ENCODE data around the gene SLITRK6. TPM values are rescaled to one million over a fixed set of nuclear protein-coding genes. Genes with fewer than 3 reads are reported as not detected.

Gene SLITRK6
- total and polyA plus RNA-seq, 2 donors (not counting 3 experiments of a cell fraction or from before 2014, with no cell fraction given) = not detected

DNA sequence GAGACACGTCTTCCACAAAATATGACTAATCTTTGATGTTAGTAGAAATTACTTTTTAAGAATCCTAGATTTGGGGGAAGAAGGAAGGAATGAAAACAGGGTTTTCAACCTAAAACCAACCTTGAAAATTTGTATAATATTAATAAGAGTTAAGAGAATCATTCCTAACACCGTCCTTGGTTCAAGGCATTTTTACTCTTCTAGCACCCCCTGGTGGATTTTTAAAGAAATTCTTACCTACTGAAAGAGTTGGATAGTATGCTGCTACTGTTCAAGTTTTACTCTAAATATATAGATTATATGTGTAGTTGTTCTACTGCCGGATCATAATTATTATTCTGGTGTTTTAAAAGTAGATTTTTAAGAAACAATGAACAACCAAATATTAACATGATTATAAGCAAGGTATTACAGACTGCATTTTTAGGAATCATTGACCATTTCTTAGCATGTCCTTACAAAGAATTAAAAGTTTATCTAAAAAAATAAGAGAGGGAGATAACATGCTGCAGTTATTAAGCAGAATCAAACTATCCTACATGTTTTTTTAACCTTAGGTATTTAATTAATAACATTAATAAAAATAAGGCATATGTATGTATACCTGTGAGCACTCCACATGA is 7.4 kb upstream of the SLITRK6 start:
- H3K27me3 ChIP-seq (ENCODE audit: control insufficient read depth in 2 of 2, insufficient read depth in 2 of 2, low read length in 2 of 2) = no peaks in the 10 kb centered on the region
- no peaks in the 10 kb centered on the region for H3K36me3 ChIP-seq (ENCODE audit: control insufficient read depth in 2 of 2, extremely low read depth in 1 of 2, insufficient read depth in 2 of 2, low read length in 2 of 2)
- BruUV-seq (replicated peaks) = no TSS peak
- no peaks in the 10 kb centered on the region for H3K9me1 ChIP-seq (replicated peaks; ENCODE audit: control insufficient read depth, extremely low read depth, insufficient read depth, low read length)
- FAIRE-seq (no peak), DNase-seq (ENCODE audit: low read depth, low spot score) (peak; percentile 37)
- H3K27ac ChIP-seq (ENCODE audit: insufficient read depth, low read depth, low read length) = no peak overlapping the region
- no peak overlapping the region for H3K9ac ChIP-seq (replicated peaks; ENCODE audit: extremely low read depth, insufficient read depth, low read length)
- POLR2A ChIA-PET = no interaction called here
- intact Hi-C loops (cut with micrococcal nuclease) = loop anchor here (1.0 kb wide), 2 partner anchors 889 to 910 kb away; no protein-coding TSS in a partner anchor
- H3K4me1 ChIP-seq (ENCODE audit: control insufficient read depth, extremely low read depth, insufficient read depth, low read length) = no peaks in the 10 kb centered on the region
- TF ChIP-seq CTCF (IDR thresholded peaks at IDR 0.05; ENCODE audit: extremely low read depth in 1 of 2, insufficient read depth in 1 of 2, low read depth in 1 of 2, low read length in 2 of 2) (peak in 1 of 2 donors; percentile 21), GATA2 (IDR thresholded peaks at IDR 0.05; ENCODE audit: insufficient read depth, insufficient read length, low read depth, low read length) (no peak), POLR2AphosphoS5 (IDR thresholded peaks at IDR 0.05; ENCODE audit: insufficient read depth, low read depth, low read length) (no peak)
- CTCF ChIA-PET = interaction anchor here (1.0 kb wide), 1 partner anchor 21 kb away, joined by 3 read pairs; no protein-coding TSS in a partner anchor
- no peak overlapping the region for H2AFZ ChIP-seq (ENCODE audit: low read depth, low read length)
- dilution Hi-C loops (cut with MboI; ENCODE audit: extremely low pct_ligation_motif_present, low sequenced_read_pairs) = no loop called here
- H3K4me2 ChIP-seq (ENCODE audit: insufficient read depth, low read length) = no peak overlapping the region
- no peaks in the 10 kb centered on the region for H3K9me3 ChIP-seq (replicated peaks; ENCODE audit: control insufficient read depth, insufficient read depth, low read length)
- H3K79me2 ChIP-seq (ENCODE audit: control insufficient read depth, insufficient read depth, low read length) = no peaks in the 10 kb centered on the region
- no peak overlapping the region for H3K4me3 ChIP-seq (replicated peaks in 1 of 3; ENCODE audit: insufficient read depth in 1 of 3, low read depth in 1 of 3, low read length in 3 of 3)
- H4K20me1 ChIP-seq (replicated peaks; ENCODE audit: control insufficient read depth, extremely low read depth, insufficient read depth, low read length) = no peaks in the 10 kb centered on the region

DNA sequence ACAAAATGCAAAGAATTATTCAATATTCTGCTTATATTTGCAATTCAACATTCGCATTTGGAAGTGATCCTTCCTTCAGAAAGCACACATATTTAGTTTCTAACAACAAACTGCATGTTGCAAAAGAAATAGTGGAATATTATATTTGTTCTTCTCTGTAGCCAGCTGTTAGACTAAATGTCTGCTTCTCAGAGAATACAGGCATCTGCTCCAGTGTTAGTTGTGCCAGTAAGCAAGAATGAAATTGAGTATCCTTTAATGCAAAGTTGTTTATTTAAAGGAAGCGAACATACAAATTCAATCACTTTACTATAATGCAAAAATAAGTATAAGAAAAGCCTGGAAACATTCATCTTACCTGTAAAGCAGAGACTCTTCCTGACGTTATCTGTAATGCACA is 663 bp downstream of the SLITRK6 start:
- FAIRE-seq (no peak), DNase-seq (ENCODE audit: low read depth, low spot score) (no peak)
- H3K4me2 ChIP-seq (ENCODE audit: insufficient read depth, low read length) = no peak overlapping the region
- no peaks in the 10 kb centered on the region for H3K79me2 ChIP-seq (ENCODE audit: control insufficient read depth, insufficient read depth, low read length)
- no peak for TF ChIP-seq POLR2A (IDR thresholded peaks at IDR 0.05; ENCODE audit: low read depth, low read length)
- TF ChIP-seq JUN (IDR thresholded peaks at IDR 0.05; ENCODE audit: borderline replicate concordance, insufficient read depth, insufficient read length, low read depth) = no peak
- no peak for TF ChIP-seq EZH2 (IDR thresholded peaks at IDR 0.05; ENCODE audit: borderline replicate concordance, low read depth, low read length, severe bottlenecking)
- no peak for TF ChIP-seq MAX (IDR thresholded peaks at IDR 0.05; ENCODE audit: insufficient read depth, insufficient read length)
- no peak for TF ChIP-seq MYC (IDR thresholded peaks at IDR 0.05; ENCODE audit: low read depth, low read length)
- intact Hi-C loops (cut with micrococcal nuclease) = no loop called here
- CTCF ChIA-PET = no interaction called here
- H3K9me1 ChIP-seq (replicated peaks; ENCODE audit: control insufficient read depth, extremely low read depth, insufficient read depth, low read length) = no peaks in the 10 kb centered on the region
- no peaks in the 10 kb centered on the region for H3K27me3 ChIP-seq (ENCODE audit: control insufficient read depth in 2 of 2, insufficient read depth in 2 of 2, low read length in 2 of 2)
- no TSS peak for BruUV-seq (replicated peaks)
- H3K27ac ChIP-seq (ENCODE audit: insufficient read depth, low read depth, low read length) = no peak overlapping the region
- H3K9me3 ChIP-seq (replicated peaks; ENCODE audit: control insufficient read depth, insufficient read depth, low read length) = peaks cover 2% of the 10 kb centered on the region
- H3K4me3 ChIP-seq (replicated peaks in 1 of 3; ENCODE audit: insufficient read depth in 1 of 3, low read depth in 1 of 3, low read length in 3 of 3) = no peak overlapping the region
- dilution Hi-C loops (cut with MboI; ENCODE audit: extremely low pct_ligation_motif_present, low sequenced_read_pairs) = no loop called here
- no peaks in the 10 kb centered on the region for H3K4me1 ChIP-seq (ENCODE audit: control insufficient read depth, extremely low read depth, insufficient read depth, low read length)
- POLR2A ChIA-PET = no interaction called here
- no peak overlapping the region for H3K9ac ChIP-seq (replicated peaks; ENCODE audit: extremely low read depth, insufficient read depth, low read length)
- H4K20me1 ChIP-seq (replicated peaks; ENCODE audit: control insufficient read depth, extremely low read depth, insufficient read depth, low read length) = no peaks in the 10 kb centered on the region
- no peak overlapping the region for H2AFZ ChIP-seq (ENCODE audit: low read depth, low read length)
- no peaks in the 10 kb centered on the region for H3K36me3 ChIP-seq (ENCODE audit: control insufficient read depth in 2 of 2, extremely low read depth in 1 of 2, insufficient read depth in 2 of 2, low read length in 2 of 2)
